NCI-H526 (cell line): Measurements from ENCODE around the gene EPB41L1.
A peak's percentile ranks its signal among the peaks of the same experiment; 100 is the strongest.

Experiments
- DNase-seq, 2 experiments: peaks; one replicate each; lab custom pipeline; 2025; lab: John Stamatoyannopoulos, UW

The EPB41L1 gene

DNA sequence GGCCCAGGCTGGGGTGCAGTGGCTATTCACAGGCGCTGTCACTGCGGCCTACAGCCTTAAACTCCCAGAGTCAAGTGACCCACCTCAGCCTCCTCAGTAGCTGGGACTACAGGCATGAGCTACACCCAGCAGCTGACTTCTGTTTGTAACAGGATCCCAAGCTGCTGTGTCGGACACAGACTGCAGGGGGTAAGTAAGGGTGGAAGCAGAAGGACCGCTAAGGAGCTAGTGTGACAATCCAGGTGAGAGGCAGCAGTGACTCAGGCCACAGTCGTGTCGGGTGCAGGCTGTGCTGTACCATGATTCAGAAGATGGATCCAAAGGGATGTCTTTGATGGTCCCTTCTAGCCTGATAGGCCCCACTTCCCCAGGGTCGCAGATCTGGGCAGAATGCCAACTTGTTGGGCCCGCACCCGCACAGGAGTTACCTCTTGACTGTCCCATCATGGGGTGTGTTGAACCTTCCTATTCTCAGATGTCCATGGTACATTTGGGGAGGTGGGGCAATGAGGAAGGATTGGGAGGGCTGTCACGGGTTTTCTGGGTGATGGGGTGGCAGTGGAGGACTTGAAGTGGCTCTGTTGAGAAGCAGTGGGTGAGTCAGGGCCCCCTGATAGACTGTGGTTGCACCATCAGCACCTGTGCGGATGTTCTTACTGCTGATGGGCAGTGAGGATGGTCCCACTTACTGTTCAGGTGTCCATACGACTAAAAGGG, 107.0 kb downstream of the EPB41L1 start:
- DNase-seq: no peak

- DNase-seq: no peak
Observed at GRCh38 chr20:36262440-36262839, 107.9 kb downstream of the EPB41L1 start.

GRCh38 chr20:36264426-36265246, 110.1 kb downstream of the EPB41L1 start:
- no peak for DNase-seq

GRCh38 chr20:36266189-36266588, 111.6 kb downstream of the EPB41L1 start:
- DNase-seq: no peak

DNA sequence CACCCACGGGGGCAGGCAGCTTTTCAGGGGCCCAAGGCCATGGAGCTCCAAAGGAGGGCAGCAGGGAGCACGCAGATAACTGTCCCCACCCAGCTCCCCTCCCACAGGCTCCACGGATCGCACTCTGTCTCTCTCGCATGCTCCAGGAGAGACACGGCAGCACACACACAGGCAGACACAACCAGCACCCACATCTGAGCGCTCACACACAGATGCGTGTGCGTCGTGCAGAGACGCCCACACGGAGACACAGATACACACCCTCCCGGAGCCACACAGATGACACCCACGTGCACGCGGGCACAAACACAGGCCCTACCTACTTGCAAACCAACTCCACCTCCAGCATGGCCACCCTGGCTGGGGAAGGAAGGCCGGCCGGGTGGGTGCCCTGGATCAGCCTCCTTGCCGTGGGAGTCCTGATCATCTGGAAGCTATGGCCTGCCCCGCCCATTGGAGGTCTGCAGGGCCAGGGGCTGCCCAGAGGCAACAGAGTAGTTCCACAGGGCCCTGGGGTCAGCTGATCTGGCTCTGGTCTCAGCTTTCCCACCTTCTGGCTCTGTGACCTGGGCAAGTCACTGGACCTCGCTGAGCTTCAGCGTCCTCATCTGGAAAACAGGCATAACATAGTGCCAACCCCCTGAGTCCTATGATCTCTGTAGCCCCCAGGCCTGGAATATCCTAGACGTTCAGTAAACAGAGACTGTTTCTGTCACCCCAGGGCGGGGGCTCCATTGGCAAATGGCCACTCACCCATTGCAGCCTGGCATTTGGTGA, 113.3 kb downstream of the EPB41L1 start:
- DNase-seq: no peak

DNA sequence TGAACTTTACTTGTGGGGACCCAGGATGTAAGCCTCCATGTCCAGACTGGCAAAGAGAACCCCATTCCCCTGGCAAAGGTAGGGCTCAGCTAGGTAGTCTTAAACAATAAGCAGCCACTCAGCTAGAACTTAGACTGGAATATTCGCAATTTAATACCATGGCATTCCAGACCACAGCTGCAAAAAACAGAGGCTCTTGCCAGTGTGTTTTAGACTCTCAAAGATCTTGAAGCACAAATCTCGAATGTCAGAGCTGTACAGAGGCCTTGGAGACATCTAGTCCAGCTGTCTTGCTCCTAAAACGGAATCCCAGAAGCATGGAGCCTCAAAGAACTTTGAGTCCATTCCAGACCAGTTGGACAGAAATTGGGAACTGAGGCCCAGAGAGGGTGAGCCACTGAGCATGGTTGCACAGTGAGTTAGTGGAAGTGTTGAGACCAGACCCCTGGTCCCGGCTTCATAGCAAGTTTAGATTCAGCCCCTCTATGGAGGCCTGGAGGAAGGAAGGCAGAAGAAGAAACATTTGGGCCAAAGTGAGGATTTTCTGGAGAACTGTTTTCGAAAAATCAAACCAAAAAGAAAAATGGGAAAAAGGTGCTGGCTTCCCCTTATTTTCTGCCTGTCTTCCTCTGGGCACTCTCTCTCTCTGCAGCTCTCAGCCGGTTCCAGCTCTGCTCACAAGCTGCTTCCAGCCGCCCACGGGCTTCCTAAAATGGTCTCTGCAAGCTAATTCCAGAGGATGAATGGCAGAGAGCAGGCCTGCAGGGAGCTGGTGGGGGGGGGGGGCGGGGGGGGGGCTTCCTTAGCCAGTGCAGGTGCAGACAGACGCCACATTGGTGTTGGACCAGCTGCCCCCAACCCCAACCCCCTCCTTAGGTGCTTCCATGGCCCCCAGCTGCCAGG, 114.2 kb downstream of the EPB41L1 start:
- DNase-seq: no peak

GRCh38 chr20:36269507-36269906, 115.0 kb downstream of the EPB41L1 start:
- no peak for DNase-seq

DNA sequence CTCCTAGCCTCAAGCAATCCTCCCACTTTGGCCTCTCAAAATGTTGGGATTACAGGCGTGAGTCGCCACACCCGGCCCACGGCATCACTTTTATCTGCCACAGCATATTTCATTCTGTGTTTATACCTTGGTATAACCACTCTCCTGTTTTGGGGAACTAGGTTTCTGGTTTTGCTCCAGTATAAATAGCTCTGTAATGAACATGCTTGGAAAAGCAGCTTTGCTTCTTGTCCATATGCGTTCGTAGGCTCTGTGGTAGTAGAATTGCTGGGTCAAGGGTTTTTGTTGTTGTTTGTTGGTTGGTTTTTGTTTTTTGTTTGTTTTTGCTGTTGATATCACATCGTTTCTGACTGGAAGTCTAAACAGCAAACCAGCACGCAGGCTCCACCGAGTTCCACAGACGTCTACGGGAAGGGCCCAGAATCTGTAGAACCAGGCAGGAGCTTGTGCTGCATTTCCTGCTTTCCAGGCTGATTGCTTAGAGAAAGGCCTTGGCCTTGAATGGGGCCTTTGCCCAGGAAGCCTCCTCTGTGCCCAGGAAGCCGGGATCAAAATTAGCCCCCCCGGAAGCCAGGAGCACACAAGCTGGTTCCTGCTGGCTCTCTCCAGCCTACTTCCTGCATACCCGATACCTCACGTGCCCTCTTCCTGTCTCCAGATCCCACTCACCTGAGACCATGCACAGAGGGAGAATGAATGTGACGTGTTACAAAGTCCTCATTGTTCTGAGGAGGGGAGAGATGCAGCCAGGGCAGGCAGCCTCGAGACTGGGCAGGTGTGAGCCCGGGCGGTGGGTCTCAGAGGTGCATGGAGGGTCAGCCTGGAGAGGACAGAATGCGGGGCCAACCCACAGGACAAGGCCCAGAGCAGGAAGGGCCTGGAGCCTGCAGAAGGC, 116.5 kb downstream of the EPB41L1 start:
- DNase-seq: peak in 1 of 2 experiments; percentile 36

- DNase-seq: no peak
Observed at GRCh38 chr20:36271639-36272546, 117.4 kb downstream of the EPB41L1 start.

DNA sequence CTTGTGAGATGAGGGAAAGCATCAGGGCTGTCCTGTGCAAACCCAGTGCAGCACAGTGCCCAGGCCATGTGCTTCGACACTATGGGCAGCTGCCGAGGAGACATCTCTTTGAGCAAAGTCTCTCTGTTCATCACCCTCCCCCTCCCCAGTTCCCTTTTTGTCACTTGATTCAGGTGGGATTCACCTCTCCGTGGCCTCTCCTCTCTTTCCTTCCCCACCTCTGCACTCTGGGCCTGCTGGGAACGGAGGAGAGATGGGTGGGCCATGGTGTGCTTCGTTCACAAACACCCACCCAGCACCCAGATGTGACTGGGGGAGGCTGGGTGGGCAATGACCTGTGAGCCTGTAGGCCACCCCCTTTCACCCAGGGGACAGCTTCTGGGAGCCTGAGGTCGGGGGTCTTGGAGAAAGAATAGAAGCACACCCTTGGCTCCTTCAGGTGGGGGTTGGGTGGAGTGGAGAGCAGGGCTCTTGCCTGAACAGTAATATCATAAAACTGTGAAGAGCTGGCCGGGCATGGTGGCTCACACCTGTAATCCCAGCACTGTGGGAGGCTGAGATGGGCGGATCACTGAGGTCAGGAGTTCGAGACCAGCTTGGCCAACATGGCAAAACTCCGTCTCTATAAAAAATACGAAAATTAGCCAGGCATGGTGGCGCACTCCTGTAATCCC, 118.1 kb downstream of the EPB41L1 start:
- DNase-seq: no peak

- DNase-seq: peak; percentile 28 to 40
Observed at GRCh38 chr20:36273414-36274180, 119.1 kb downstream of the EPB41L1 start.

- DNase-seq: no peak
Observed at GRCh38 chr20:36274181-36274841, 119.8 kb downstream of the EPB41L1 start.

DNA sequence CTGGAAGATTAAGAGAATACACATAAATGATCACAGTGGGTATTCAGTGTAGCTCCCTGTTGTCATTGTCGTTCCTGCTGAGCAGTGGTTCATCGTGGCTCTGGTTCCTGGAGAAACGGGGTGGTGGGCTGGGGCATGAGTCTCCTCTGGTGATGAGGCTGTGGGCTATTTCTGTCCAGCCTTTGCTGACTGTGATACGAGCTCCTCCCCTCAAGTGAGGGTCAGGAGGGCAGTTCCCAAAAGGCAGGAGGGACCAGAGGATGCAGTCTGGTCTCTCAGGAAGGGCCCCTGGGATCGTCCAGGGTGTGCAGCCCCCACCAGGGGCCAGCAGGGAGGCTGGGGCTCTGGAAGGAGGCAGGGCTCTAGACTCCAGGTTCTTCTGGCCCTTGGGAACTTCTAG, 120.5 kb downstream of the EPB41L1 start:
- DNase-seq: no peak

GRCh38 chr20:36275441-36276189, 121.1 kb downstream of the EPB41L1 start:
- DNase-seq: no peak

GRCh38 chr20:36277546-36277945, 123.0 kb downstream of the EPB41L1 start:
- DNase-seq: no peak

- DNase-seq: no peak
Observed at GRCh38 chr20:36279362-36279761, 124.8 kb downstream of the EPB41L1 start.

DNA sequence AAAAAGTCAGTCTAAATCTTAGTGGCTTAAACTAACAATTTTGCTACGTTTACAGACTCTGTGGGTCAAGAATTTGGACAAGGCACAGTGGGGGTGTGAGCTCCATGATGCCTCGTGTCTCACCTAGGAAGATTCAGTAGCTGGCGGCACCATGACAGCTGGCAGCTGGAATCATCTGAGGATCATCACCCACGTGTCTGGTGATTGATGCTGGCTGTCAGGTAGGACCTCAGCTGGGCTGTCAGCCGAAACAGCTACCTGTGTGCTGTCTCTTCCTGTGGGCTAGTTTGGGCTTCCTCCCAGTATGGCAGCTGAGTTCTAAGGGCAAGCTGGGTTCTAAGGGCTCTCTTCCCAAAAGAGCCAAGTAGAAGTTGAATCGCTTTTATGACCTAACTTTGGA, 125.2 kb downstream of the EPB41L1 start:
- DNase-seq: no peak
